GM18858 (cell line): ENCODE results near the gene S100A6.

ENCODE experiments used
- ATAC-seq: cut with Tn5 transposase; IDR thresholded peaks from one replicate; pipeline ENCODE4 v1.9.1; 2021; ENCODE audit not compliant: unreplicated experiment

The S100A6 gene

GRCh38 chr1:153545067-153546055 lies 9.6 kb upstream of the S100A6 start, which contains the start of gene S100A4:
S100A4 (minus strand) TSS chr1:153545806; CDS start chr1:153544794, 1,012 bp downstream.
- no peak for ATAC-seq

- ATAC-seq: no peak
Measured at GRCh38 chr1:153544453-153545066, 8.8 kb upstream of the S100A6 start.

- no peak for ATAC-seq
Measured at GRCh38 chr1:153543736-153544135, 7.9 kb upstream of the S100A6 start.

GRCh38 chr1:153542956-153543711 lies 7.3 kb upstream of the S100A6 start:
- ATAC-seq: no peak

GRCh38 chr1:153541641-153542590 lies 6.1 kb upstream of the S100A6 start:
- no peak for ATAC-seq

- no peak for ATAC-seq
Measured at GRCh38 chr1:153540394-153541361, 4.9 kb upstream of the S100A6 start, which contains the start of gene S100A5. S100A5 (minus strand) TSS chr1:153540934; CDS start chr1:153540191, 743 bp downstream.

- ATAC-seq: no peak
Measured at GRCh38 chr1:153539395-153540093, 3.8 kb upstream of the S100A6 start.

GRCh38 chr1:153538315-153538821 lies 2.6 kb upstream of the S100A6 start:
- ATAC-seq: no peak

GRCh38 chr1:153537376-153537730 lies 1.6 kb upstream of the S100A6 start:
- ATAC-seq: no peak

GRCh38 chr1:153536671-153537375 lies 1.0 kb upstream of the S100A6 start:
- no peak for ATAC-seq

- ATAC-seq: no peak
Measured at GRCh38 chr1:153536012-153536670, 350 bp upstream of the S100A6 start.

GRCh38 chr1:153534925-153535241 lies 908 bp downstream of the S100A6 start:
- no peak for ATAC-seq

- no peak for ATAC-seq
Measured at GRCh38 chr1:153534226-153534924, 1.4 kb downstream of the S100A6 start.

GRCh38 chr1:153533689-153534201 lies 2.0 kb downstream of the S100A6 start:
- no peak for ATAC-seq

- ATAC-seq: no peak
Measured at GRCh38 chr1:153532769-153533599, 2.8 kb downstream of the S100A6 start.

GRCh38 chr1:153532181-153532580 lies 3.6 kb downstream of the S100A6 start:
- ATAC-seq: no peak
